Measurements from ENCODE around the gene DGKZ. TPM values are rescaled to one million over a fixed set of nuclear protein-coding genes. Genes with fewer than 3 reads are reported as not detected.

The DGKZ gene
- total and polyA plus RNA-seq, 10 donors, result 44.2 to 136 (median 97.9) TPM

DNA sequence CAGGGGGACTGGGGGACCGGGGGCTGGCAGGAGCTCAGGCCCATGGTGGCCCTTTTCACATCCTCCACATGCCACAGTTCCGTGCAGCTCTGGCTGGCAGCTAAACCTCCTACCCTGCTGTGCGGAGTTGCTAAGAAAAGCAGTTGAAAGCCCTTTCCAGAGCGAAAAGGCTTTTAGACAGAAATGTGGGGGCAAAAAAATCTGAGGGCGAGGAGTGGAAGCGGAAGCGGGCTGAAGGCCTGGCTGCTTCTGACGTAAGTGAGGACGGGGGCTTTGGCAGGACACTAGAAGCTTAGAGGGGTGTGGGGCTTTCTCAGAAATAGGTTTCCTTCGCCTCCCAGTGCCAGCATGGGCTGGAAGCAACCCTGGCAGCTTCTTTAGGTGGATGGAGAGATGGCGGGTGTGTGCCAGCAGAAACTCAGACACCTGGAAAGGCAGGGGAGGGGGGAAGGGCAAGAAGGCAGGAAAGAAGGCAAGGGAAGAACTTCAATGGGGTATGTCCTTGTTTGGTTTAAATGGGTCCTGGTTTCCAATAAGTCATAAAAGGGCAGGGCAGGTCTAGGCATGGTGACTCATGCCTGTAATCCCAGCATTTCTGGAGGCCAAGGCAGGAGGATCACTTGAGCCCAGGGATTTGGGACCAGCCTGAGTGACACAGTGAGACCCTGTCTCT is 11.2 kb upstream of the DGKZ start:
- Histone ChIP-seq H3K4me3 (no peak overlapping the region), H3K9me3 (no peaks in the 10 kb centered on the region), H3K36me3 (no peaks in the 10 kb centered on the region), H3K27ac (no peak overlapping the region), H3K27me3 (replicated peaks in 1 of 7) (peaks cover 0 to 73% (median 36%) of the 10 kb centered on the region in 7 donors), H3K4me1 (peaks cover 9 to 91% (median 49%) of the 10 kb centered on the region in 6 donors)
- TF ChIP-seq POLR2AphosphoS5 (IDR thresholded peaks at IDR 0.05) (no peak), POLR2A (IDR thresholded peaks at IDR 0.05) (no peak)
- TF ChIP-seq, protein P1, sequence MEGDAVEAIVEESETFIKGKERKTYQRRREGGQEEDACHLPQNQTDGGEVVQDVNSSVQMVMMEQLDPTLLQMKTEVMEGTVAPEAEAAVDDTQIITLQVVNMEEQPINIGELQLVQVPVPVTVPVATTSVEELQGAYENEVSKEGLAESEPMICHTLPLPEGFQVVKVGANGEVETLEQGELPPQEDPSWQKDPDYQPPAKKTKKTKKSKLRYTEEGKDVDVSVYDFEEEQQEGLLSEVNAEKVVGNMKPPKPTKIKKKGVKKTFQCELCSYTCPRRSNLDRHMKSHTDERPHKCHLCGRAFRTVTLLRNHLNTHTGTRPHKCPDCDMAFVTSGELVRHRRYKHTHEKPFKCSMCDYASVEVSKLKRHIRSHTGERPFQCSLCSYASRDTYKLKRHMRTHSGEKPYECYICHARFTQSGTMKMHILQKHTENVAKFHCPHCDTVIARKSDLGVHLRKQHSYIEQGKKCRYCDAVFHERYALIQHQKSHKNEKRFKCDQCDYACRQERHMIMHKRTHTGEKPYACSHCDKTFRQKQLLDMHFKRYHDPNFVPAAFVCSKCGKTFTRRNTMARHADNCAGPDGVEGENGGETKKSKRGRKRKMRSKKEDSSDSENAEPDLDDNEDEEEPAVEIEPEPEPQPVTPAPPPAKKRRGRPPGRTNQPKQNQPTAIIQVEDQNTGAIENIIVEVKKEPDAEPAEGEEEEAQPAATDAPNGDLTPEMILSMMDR (IDR thresholded peaks at IDR 0.05 in 8 of 11, conservative IDR thresholded peaks at IDR 0.05 in 3 of 11), result no peak
- no peak for DNase-seq
- 85 to 94% (median 89%) methylated on average over 10 to 11 of the region's 11 CpGs for WGBS, 5 donors
- intact Hi-C loops (cut with DNase I; ENCODE audit: low total_unique reads), result no loop called here

DNA sequence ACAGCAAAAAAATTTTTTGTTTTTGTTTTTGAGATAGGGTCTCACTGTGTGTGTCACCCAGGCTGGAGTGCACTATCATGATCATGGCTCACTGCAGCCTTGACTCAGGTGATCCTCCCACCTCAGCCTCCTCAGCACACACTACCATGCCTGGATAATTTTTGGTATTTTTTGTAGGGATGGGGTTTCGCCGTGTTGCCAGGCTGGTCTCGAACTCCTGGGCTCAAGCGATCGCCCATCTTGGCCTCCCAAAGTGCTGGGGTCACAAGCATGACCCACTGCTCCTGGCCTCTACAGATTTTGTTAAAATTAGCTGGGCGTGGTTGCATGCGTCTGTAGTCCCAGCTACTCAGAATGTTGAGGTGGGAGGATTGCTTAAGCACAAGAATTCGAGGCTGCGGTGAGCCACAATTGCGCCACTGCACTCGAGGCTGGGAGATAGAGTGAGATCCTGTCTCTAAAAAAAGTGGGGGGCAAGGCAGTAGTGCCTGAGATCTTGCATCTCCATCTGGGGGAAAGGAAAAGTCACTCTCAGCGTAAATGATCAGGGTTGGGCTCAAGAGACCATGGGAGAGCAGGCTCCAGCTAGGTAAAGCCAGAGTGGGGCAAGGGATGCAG is 10.6 kb upstream of the DGKZ start:
- Histone ChIP-seq H3K27me3 (replicated peaks in 1 of 7) (peaks cover 0 to 67% (median 30%) of the 10 kb centered on the region in 7 donors), H3K4me1 (peaks cover 10 to 91% (median 47%) of the 10 kb centered on the region in 6 donors), H3K9me3 (no peaks in the 10 kb centered on the region), H3K4me3 (no peak overlapping the region), H3K27ac (no peak overlapping the region), H3K36me3 (no peaks in the 10 kb centered on the region)
- intact Hi-C loops (cut with DNase I; ENCODE audit: low total_unique reads), result no loop called here
- peak; percentile 85 for DNase-seq
- 60 to 79% (median 65%) methylated on average over 12 of the region's 12 CpGs for WGBS, 5 donors
- TF ChIP-seq POLR2AphosphoS5 (IDR thresholded peaks at IDR 0.05) (peak in 1 of 3 donors; percentile 46), POLR2A (IDR thresholded peaks at IDR 0.05) (no peak)
- TF ChIP-seq, protein P1 (IDR thresholded peaks at IDR 0.05 in 8 of 11, conservative IDR thresholded peaks at IDR 0.05 in 3 of 11), result no peak

DNA sequence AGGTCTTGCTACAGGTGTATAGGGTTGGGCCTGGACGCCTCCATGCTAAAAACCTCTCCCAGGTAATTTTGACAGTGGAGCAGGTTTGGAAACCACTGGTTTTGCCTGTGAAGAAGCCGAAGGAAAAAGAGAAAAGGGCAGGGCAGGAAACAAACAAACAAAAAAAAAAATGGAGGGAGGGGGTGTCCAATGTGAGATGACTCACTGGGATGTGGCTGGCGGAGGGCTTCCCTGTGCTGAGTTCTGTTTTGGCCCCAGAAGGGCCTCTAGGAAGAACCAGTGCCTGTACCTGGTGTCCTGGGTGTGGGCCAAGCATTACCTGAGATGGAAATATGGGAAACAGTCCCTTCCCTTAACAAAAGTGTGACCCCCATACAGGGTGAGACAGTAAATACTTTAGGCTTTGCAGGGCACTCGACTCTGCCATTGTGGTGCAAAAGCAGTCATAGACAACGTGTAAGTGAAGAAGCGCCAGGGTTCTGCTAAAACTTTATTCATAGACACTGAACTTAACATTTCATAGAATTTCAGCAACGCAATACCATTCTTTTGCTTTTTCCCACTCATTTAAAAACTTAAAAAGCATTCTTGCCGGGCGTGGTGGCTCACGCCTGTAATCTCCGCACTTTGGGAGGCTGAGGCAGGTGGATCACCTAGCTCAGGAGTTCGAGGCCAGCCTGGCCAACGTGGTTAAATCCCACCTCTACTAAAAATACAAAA is 9.5 kb upstream of the DGKZ start:
- TF ChIP-seq, protein P1 (IDR thresholded peaks at IDR 0.05 in 8 of 11, conservative IDR thresholded peaks at IDR 0.05 in 3 of 11), result no peak
- TF ChIP-seq POLR2A (IDR thresholded peaks at IDR 0.05), result no peak
- TF ChIP-seq POLR2AphosphoS5 (IDR thresholded peaks at IDR 0.05), result no peak
- peaks cover 0 to 55% (median 19%) of the 10 kb centered on the region in 7 donors for H3K27me3 ChIP-seq (replicated peaks in 1 of 7)
- DNase-seq, result no peak
- H3K27ac ChIP-seq, result no peak overlapping the region
- WGBS, 5 donors, result 80 to 93% (median 85%) methylated on average over 13 of the region's 13 CpGs
- no peak overlapping the region for H3K4me3 ChIP-seq
- intact Hi-C loops (cut with DNase I; ENCODE audit: low total_unique reads), result no loop called here
- H3K9me3 ChIP-seq, result no peaks in the 10 kb centered on the region
- H3K4me1 ChIP-seq, result peaks cover 16 to 91% (median 50%) of the 10 kb centered on the region in 6 donors
- H3K36me3 ChIP-seq, result no peaks in the 10 kb centered on the region

DNA sequence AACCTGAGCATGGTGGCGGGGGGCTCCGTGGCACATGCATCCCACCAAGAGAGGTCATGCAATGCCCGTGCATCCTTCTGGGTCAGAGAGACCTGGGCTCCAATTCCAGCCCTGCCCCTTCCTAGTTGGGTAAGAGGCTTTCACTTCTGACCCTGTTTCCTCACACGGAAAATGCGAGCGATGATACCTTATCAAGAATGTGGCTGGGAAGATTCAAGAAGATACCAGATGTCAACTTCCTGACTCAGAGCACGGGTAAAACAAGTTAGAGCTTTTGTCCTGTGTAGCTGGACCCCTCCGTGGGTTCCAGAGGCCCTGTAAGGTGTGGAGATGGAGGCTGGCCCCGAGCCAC is 8.7 kb upstream of the DGKZ start:
- 26 to 44% (median 38%) methylated on average over 9 of the region's 9 CpGs for whole genome bisulfite sequencing, 5 donors
- Histone ChIP-seq H3K36me3 (no peaks in the 10 kb centered on the region), H3K9me3 (no peaks in the 10 kb centered on the region), H3K27me3 (replicated peaks in 1 of 7) (peaks cover 0 to 47% (median 11%) of the 10 kb centered on the region in 7 donors), H3K4me3 (peak overlapping the region in 4 of 8 donors; percentile 11 to 48 (median 16)), H3K27ac (peak overlapping the region in 4 of 8 donors; percentile 29 to 38 (median 34)), H3K4me1 (peaks cover 14 to 91% (median 45%) of the 10 kb centered on the region in 6 donors)
- no peak for DNase-seq
- intact Hi-C loops (cut with DNase I; ENCODE audit: low total_unique reads), result no loop called here
- TF ChIP-seq, protein P1 (IDR thresholded peaks at IDR 0.05 in 8 of 11, conservative IDR thresholded peaks at IDR 0.05 in 3 of 11), result no peak
- TF ChIP-seq POLR2A (IDR thresholded peaks at IDR 0.05) (no peak), POLR2AphosphoS5 (IDR thresholded peaks at IDR 0.05) (no peak)
